ENCODE measurements around the gene ATF2.

ATF2 gene, protein sequence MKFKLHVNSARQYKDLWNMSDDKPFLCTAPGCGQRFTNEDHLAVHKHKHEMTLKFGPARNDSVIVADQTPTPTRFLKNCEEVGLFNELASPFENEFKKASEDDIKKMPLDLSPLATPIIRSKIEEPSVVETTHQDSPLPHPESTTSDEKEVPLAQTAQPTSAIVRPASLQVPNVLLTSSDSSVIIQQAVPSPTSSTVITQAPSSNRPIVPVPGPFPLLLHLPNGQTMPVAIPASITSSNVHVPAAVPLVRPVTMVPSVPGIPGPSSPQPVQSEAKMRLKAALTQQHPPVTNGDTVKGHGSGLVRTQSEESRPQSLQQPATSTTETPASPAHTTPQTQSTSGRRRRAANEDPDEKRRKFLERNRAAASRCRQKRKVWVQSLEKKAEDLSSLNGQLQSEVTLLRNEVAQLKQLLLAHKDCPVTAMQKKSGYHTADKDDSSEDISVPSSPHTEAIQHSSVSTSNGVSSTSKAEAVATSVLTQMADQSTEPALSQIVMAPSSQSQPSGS

DNA sequence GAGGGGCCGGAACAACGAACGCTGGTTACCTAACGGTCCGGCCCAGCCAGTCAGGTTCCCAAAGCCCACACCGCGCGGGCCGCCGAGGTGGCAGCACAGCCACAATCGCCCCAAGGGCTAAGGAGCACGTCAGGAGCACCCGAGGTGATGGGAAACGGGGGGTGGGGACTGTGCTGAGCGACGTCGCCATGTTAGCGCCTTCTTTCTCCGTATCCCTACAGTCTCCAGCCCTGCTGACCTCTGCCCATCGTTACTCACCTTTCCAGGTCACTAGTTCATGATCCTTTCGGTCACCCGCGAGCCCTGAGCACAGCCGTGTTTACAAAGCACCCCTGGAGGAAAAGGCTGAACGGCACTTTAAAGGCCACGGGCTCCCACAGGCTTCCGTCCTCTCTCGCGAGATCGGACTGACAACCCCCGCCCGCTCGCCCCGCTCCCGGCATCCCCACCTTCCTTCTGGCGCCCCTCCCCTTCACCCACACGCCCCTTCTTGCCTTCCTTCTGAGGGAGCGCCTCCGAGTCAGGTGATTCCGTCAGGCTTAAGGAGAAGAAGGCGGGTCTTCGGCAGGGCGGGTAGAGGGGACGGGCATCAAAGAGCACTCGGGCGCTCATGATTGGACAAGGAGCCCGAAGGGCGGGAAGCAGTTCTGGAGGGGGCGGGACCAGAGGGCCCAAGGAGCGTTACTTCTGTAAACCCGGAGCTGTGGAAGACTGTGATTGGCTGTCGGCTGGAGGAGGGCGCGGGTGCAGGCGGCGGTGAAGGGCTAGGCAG is at the start of gene ATF2:
Gene ATF2 (minus strand): TSS at position 412 of the 772 bp plus-strand sequence. CDS start 31,760 bp downstream, outside the sequence.
- peak; percentile 99 for DNase-seq

DNA sequence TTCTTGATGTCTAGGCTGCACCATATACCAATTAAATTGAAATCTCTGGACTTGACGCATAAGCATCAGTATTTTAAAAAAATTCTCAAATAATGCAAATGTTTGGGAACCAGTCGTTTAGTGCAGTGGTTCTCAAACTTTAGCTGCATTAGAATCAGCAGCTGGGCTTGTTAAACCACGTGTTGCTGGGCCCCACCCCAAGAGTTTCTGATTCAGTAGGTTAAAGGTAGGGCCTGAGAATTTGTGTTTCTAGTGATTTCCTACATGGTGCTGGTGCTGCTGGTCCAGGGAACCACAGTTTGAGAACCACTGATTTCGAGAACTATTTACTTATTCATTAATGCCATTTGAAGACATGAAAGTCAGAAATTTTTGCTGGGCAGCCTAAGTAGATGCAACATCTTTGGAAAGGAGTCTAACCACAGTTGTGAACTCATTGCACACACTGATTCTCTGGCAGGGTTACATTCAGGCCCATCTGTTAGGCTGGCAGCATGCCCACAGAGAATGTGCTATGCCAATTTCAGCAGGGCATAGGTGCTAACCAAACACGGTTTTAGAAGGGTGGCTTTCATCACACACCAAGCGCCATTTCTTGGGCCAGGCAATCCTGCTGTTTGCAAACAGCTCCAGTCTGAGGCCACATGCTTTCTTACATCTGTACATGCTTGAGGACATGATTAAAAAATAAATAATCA is 39.9 kb upstream of the ATF2 start:
- DNase-seq = peak; percentile 67

DNA sequence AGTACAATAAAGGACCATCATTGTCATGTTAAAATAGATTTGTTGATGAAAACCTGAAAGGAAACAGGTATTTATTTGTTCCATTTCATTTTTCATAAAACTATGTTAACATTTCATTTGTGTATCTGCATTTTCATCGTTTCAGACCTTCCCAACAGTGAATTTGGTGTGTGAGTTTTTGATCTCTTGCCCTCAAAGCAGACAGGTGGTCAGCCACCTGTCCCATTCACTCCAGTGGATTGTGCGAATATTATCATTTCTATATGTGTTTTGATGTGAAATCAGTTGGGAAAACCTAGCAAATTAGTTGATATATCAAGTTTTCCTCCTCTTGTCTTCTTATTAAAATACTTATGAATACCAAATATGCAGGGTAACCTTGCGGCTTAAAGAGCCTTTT is 38.9 kb upstream of the ATF2 start:
- no peak for DNase-seq

DNA sequence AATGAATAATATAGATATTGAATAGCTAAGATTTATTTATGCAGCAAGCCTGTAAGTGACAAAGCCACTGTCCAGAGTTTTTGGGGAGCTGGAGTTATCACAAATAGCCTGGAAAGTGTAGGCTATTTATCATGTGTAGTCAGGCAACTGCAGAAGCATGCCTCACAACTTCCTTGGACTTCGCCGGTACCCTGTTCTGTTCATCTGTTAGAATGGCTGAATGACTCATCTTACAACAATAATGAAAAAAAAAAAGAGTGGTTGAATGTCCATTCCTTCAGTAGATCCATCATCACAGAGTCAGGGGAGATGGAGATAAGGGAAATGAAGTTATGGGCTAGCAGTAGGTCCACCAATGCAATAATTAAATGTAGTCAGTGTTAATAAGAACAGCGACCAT is 37.5 kb upstream of the ATF2 start:
- DNase-seq = no peak

DNA sequence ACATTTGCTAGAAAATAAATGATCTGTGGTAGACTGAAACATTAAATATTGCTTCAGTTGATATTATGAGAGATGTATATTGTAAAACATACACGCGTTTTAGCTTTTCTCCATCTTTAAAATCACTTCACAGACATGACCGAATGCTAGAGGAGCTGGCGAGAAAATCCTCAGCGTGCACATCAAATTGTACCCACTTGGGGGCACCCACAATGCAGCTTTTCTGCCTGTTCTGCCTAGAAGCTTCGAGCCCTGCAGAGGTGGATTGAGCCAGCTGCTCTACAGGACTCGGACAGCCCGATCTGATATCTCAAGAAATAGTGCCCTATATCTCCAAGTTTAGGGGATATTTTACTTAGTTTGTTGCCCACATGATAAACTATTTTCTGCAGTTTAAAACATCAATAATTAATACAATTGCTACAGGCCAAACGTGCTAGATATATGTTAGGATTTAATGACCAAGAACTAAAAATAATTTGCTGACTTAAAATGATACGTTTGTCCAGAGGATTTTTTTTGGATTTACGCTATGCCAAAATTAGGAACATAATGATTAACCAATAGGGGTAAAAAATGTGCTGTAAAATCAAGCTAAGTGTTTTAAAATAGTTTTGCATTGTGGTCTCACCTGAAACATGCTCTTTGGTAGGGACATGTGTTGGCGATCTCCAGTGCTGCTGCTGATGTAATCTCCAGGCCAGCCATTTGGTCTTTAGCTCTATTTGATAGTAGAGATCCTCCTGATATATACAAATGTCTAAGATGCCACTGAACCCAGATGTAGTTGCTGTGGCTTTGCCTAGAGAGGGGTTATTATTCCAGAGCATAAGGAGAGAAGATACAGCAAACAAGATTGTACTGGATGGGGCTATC is 35.9 kb upstream of the ATF2 start:
- DNase-seq = peak; percentile 46

DNA sequence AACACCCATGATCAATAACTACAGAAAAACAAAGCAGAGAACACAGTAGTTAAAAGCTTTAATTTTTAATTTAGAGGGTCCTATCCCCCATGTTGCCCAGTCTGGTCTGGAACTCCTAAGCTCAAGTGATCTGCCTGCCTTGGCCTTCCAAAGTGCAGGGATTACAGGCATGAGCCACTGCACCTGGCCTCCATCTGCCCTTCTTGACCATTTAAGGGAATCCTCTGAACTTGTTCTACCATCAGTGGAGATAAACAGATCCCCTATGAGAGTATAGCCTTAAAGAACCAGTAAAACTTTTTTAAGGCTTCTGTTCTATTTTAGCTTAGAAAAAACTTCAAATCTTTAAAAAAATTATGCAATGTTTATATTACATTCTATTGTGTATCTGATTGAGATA is 27.0 kb upstream of the ATF2 start:
- no peak for DNase-seq

DNA sequence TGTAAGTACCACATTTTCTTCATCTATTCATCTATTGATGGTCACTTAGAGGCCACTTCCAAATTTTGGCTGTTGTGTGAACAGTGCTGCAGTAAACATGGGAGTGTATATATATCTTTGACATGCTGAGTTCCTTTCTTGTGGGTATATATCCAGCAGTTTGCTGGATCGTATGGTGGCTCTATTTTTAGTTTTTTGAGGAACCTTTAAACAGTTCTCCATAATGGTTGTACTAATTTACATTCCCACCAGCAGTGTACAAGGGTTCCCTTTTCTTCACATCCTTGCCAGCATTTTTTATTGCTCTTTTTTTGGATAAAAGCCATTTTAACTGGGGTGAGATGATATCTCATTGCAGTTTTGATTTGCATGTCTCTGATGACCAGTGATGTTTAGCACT is 20.8 kb upstream of the ATF2 start:
- DNase-seq = no peak

DNA sequence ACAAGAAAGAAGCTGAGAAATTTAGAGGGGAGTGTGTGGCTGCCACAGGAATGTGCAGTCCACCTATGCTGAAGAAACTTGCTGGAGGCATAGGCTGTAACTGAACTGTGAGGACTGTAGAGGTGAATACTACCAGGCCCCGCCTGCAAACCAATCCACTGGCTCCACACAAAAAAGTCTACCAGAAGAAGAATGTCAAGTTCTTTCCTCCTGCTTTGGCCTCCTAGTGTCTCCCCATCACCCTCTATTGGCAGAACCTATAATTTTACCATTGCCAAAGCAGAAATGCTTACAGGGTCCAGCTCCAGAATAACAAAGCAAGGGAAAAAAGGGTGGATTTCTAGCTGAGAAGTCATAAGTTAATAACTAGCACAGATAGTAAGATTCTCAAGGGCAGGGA is 19.4 kb upstream of the ATF2 start:
- DNase-seq = no peak

DNA sequence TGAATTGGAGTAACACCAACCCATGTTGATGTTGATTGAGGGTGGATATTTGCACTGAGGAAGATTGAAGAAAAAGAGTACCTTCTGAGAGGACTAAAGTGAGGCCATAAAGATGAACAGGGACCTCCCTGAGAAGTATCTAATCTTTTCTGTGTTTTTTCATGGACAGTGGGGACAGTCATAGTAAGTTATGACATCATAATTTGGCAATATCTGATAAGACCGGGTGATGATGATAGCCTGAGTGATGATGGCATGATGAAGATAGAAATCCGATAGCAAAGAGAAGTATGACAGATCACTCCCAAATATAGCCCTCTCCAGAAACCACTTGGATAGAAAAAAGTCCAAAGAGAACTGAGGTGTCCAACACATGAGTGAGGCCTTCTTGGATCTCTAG is 15.7 kb upstream of the ATF2 start:
- no peak for DNase-seq

DNA sequence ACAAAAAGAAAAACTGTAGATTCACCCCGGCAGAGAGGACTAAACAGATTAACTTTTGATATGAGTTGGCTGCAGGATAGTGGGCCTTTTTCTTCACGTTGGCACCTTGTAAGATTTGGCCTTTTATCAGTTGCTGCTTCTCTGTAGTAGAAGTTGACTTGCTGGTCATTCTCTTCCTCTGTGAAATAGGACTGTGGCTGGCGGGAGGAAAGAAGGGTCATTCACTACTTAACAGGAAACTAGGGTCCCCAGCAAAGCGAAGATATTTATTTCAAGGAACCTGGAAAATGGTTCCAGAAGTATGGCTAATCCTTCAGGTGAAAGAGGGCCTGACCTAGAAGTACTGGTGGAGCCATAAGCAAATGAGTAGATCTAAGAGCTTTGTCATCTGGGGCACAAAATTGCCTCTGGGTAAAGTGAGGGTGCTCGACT is 13.9 kb upstream of the ATF2 start:
- no peak for DNase-seq

DNA sequence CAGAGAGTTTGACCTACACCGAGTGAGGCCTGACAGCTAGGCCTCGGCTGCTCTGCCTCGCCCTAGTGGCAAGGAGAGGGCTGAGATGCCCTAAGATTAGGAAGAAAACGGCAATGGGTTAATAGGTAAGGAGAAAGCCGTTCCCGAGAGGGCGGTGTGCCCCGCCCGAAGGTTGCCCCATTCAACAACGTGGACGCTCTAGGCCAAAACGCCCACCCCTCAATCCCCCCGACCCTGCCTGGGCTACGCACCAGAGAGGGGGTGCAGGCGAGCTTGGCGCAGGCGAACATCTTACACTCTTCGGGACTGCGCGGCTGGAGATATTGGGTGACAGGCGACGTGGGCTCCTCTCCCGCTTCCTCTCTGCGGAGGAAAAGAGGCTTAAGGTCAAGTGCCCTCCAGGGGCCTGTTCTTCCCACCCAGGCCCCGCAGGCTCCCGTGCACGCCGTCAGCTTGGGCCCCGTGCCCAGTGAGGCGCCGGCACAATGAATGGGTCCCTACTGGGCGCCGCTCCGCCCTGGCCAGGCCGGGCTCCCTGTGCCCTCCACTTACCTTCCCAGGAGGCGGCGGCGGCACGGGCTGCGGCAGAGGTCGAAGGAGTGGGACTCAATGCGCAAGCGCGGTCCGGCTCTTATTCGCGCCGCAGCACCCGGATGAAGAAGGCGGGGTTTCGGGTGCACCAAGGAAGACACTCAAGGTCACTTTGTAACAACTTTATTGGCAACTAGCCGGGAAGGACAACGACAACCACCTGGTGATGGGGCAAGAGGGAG is 13.3 kb upstream of the ATF2 start, which contains the start of gene ATP5MC3:
Gene ATP5MC3 (minus strand): TSS at position 607 of the 773 bp plus-strand sequence. CDS start 317 bp downstream, at position 290.
- peak; percentile 95 for DNase-seq

DNA sequence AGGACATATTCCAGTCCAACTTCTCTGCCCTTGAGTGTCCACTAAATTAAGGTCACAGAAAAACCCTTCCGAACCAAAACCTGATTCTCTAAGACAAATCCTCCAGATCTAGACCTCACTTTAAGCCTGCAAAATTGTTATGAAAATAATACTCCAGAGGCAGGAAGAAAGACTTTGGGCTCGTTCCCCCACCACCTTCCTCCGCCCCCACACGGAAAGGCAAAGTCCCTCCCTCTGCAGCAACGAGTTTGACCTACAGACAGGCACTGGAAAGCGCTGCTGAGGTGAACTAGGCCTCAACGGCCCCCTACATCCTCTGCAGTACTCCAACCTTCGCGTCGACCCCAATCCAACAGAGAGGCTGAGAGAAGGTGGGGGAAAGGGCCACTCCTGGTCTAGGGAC is 12.7 kb upstream of the ATF2 start:
- no peak for DNase-seq

DNA sequence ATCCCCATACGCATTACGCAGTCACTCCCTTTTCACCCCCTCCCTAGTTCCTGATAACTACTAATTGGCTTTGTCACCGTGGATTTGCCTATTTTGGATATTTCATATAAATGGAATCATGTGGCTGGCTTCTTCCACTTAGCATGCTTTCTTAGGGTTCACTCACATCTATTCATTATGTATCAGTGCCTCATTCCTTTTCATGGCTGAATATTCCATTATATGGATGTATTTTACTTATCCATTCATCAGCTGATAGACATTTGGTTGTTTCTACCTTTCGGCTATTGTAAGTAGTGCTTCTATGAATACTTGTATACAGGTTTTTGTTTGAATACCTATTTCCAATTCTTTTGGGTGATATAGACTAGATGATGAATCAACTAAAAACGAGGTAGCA is 8.6 kb upstream of the ATF2 start:
- no peak for DNase-seq

DNA sequence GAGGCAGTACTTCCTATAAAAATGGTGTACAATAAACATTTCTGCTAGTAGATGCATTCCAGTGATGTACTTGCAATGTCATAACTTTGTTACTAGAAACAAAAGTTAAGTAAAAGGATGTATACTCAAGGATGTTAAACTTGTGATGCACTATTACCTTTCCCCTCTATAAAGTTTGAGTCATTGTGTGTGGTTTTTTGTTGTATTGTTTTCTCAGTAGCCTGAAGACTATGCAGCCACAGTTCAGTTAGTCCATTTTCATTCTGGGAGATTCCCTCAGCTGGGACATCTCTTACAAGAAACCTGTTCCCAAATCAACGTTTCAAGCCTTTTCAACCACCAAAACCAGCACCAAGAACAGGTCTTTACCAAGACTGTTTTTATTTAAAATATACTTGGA is 7.9 kb upstream of the ATF2 start:
- no peak for DNase-seq

DNA sequence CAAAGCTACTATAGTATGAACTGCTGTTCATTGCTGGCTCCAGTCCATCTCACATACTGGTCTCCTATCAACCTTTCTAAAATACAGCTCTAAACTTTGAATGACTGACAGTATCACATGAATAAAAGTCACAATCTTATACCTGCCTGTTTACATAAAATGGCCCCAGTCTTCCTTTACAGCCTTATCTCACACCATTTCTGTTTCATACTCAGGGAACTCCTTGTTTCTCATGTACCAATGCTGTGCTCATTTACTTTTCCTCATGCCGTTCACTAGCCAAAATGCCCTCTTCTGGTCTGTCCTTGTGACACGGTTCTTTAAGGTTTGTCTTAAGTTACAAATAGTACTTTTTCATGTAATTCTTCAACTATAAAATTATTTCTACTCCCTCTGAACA is 7.3 kb upstream of the ATF2 start:
- no peak for DNase-seq

DNA sequence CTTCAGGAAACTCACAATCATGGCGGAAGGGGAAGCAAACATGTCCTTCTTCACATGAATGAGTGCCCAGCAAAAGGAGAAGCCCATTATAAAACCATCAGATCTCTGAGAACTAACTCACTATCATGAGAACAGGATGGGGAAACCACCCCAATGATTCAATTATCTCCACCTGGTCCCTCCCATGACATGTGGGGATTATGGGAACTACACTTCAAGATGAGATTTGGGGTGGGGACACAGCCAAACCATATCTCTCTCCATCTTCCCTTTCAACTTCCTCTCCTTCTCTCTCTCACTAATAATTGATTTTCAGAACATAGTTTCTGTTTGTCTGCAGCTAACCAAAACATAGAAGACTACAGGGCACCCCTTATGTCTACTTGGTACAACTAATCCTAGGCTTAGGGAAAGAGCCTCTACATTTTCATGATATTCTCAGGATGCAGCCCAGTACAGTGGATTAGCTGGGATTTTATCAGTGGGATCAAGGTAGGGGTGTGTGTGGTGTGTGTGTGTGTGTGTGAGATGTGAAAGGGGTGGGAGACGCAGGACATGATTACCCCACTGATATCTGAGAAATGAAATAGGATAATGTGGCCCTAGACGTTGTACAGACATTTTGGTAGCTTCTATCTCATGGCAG is 2.8 kb upstream of the ATF2 start:
- DNase-seq = no peak

DNA sequence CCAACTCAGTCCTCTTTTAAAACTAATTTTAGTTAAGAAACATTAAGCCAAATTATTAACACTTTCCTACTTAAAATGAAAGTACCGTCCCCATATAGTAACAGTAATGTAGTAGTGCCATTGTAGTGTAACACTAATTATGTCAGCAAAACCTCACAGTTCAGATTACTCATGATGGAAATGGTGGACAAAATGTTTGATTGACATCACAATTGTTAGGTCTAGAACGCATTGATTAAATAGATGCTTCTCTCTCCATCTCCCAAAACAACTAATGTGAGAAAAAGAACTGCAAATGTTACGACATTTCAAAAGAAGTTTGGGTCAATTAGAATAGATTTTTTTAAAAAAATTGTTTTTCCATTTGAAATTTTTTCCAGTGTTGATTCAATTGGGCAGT is 1.2 kb upstream of the ATF2 start:
- DNase-seq = no peak

DNA sequence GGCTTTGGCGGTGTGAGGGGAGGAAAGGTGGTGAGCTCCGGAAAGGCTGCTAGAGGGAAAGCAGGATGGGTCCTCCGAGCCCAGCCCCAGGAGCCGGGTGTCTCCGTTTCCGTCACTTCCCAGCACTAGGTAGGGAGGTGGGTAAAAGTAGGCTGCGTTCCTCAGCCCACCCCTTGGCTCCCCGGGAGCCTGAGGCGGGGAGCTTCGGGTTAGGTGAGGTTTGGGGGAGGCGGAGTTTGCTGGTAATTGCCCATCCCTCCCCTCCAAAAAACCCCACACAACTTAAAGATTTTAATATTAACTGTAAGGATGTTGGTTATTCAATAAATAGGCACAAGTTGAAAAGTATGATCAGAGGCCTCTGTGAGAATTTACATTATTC is 552 bp upstream of the ATF2 start:
- DNase-seq = no peak

DNA sequence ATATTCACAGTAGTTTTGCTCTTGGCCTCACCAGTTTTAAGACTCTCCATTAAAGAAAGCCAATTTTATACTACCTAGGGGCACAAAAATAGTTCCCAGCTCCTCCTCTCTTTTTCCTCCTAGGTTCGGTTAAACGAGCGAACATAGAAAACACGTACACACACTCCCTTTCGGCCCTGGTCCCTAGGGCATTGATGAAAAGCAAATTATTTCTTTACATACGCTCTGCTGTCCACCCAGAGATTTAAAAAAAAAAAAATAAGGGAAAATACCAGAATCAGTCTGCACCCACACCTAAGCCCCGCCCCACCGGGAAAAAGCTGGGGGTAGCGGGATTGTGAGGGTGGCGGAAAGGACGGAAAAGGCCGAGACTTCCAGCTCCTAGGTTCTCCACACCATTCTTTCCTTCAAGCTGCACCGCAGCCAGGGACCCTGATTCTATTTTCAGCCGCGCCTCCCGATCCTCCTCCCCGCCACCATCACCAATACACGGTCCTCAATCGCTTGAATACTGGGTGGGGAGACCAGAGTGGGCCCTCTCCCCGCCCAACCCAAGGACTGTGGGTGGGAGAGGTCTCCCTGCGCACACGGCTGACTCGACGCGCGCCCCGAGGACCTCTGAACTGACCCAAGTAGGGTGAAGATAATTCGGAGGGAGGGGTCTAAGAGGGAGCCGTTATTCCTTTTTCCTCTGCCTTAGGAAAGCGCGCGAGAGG is 769 bp downstream of the ATF2 start:
- peak; percentile 22 for DNase-seq

DNA sequence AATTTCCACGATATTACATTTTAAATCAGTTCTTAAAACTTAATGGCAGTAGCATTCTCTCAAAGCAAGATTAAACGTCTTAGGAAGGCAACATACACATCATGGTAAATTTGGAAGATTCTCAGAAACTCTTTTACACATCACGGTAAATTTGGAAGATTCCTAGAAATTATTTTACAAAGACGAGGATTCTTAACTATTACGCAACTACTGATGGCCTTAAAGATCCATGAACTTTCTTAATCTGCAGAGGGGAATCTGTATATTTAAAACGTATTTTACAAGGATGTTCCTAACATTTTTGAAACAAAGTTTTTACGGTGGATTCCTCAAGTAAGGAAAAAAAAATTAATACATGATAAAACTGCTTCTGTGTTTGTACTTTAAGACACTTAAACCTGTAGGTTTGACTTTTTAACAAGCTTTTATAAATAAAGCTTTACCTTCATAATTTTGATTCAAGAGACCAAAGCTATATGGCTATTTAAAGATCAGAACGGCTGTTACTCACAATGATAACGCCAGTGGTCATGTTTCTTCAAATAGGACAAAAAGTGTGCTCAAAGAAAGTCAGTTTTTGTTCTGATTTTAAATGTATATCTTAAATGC is 1.7 kb downstream of the ATF2 start:
- no peak for DNase-seq
